Gastroesophageal sphincter (tissue), 4 donors: ENCODE results near the gene CXXC5. TPM values are rescaled to one million over a fixed set of nuclear protein-coding genes. Genes with fewer than 3 reads are reported as not detected.

ENCODE experiments used
- ATAC-seq: fragments of 150-250 bp; one replicate; pipeline ENCODE4 v1.9.1; 2016; ENCODE audit warnings: mild to moderate bottlenecking, moderate library complexity
- H3K27ac ChIP-seq, 4 donors: fragments of 200-600 bp; sonication (generic) in 3 of 4; 1 replicate in 3 of 4; 2 replicates in 1 of 4; pipeline ENCODE4 v1.5.1; 2016 to 2019
- H3K27me3 ChIP-seq: fragments of 200-600 bp; sonication (generic); one replicate; pipeline ENCODE4 v1.5.1; 2019
- H3K36me3 ChIP-seq, 2 donors: fragments of 200-600 bp; sonication (generic); one replicate each; pipeline ENCODE4 v1.5.1; 2019; ENCODE audit warnings: control low read depth in 1 of 2
- H3K4me1 ChIP-seq, 3 donors: fragments of 200-600 bp; sonication (generic); 1 replicate in 2 of 3; 2 replicates in 1 of 3; pipeline ENCODE4 v1.5.1; 2016 to 2019; ENCODE audit warnings: control low read depth in 2 of 3
- H3K4me3 ChIP-seq, 2 donors: fragments of 200-600 bp; sonication (generic); one replicate each; pipeline ENCODE4 v1.5.1; 2019; ENCODE audit warnings: mild to moderate bottlenecking in 1 of 2, moderate library complexity in 1 of 2
- H3K9me3 ChIP-seq, 3 donors: fragments of 200-600 bp; sonication (generic); one replicate each; pipeline ENCODE4 v1.5.1; 2017 to 2019; ENCODE audit warnings: control low read depth in 2 of 3
- EP300 ChIP-seq: sonication (generic); formaldehyde crosslinking; IDR thresholded peaks from one replicate; pipeline ENCODE4 v1.6.1; 2017; ENCODE audit warnings: antibody characterized with exemption, mild to moderate bottlenecking
- POLR2A ChIP-seq, 2 donors: fragments of 450-650 bp; IDR thresholded peaks; one replicate each; pipeline ENCODE4 v1.6.1; 2017; ENCODE audit warnings: antibody characterized with exemption in 2 of 2, mild to moderate bottlenecking in 2 of 2, moderate library complexity in 1 of 2
- POLR2AphosphoS5 ChIP-seq: sonication (generic); formaldehyde crosslinking; IDR thresholded peaks from one replicate; pipeline ENCODE4 v1.6.1; 2017; ENCODE audit warnings: antibody characterized with exemption
- WGBS, 2 donors: methylation state at CpG; one replicate each; pipeline ENCODE4 v1.1.5; 2018; ENCODE audit warnings: low coverage in 1 of 2; 5-methylcytosine and 5-hydroxymethylcytosine counted together
- total RNA-seq, 4 donors: library from RNA; depleted of rRNA; stranded (reverse); fragments of >200 nt; gene quantifications; one replicate each; pipeline ENCODE4 v1.1.0, GENCODE V29; 2016
- TF ChIP-seq, protein P1 (sequence below), 4 experiments: fragments of 200-600 bp in 2 of 4; fragments of 450-650 bp in 2 of 4; sonication (generic) in 1 of 4; IDR thresholded peaks; one replicate each; pipeline ENCODE4 v1.5.1; 2017 to 2019; ENCODE audit warnings: antibody characterized with exemption in 4 of 4, mild to moderate bottlenecking in 2 of 4, moderate library complexity in 2 of 4

The CXXC5 gene
- total RNA-seq, 4 donors from 2014 or later, result 30.0 to 50.7 (median 35.1) TPM

- no peak for ATAC-seq
- TF ChIP-seq POLR2AphosphoS5, result no peak
- TF ChIP-seq EP300, result no peak
- TF ChIP-seq POLR2A (IDR thresholded peaks at IDR 0.05), result no peak
- TF ChIP-seq, protein P1, sequence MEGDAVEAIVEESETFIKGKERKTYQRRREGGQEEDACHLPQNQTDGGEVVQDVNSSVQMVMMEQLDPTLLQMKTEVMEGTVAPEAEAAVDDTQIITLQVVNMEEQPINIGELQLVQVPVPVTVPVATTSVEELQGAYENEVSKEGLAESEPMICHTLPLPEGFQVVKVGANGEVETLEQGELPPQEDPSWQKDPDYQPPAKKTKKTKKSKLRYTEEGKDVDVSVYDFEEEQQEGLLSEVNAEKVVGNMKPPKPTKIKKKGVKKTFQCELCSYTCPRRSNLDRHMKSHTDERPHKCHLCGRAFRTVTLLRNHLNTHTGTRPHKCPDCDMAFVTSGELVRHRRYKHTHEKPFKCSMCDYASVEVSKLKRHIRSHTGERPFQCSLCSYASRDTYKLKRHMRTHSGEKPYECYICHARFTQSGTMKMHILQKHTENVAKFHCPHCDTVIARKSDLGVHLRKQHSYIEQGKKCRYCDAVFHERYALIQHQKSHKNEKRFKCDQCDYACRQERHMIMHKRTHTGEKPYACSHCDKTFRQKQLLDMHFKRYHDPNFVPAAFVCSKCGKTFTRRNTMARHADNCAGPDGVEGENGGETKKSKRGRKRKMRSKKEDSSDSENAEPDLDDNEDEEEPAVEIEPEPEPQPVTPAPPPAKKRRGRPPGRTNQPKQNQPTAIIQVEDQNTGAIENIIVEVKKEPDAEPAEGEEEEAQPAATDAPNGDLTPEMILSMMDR (IDR thresholded peaks at IDR 0.05), result no peak
- no peak overlapping the region for H3K27ac ChIP-seq
- no peaks in the 10 kb centered on the region for H3K36me3 ChIP-seq
- 43 to 60% methylated on average over 1 of the region's 1 CpG for WGBS, 2 donors
- H3K4me3 ChIP-seq, result no peak overlapping the region
- H3K27me3 ChIP-seq, result no peaks in the 10 kb centered on the region
- H3K9me3 ChIP-seq, result no peaks in the 10 kb centered on the region
- peaks cover 0 to 60% (median 42%) of the 10 kb centered on the region in 3 donors for H3K4me1 ChIP-seq
Measured at GRCh38 chr5:139694556-139695177, 46.5 kb downstream of the CXXC5 start.

GRCh38 chr5:139695178-139695573, 47.0 kb downstream of the CXXC5 start:
- Histone ChIP-seq H3K27ac (no peak overlapping the region), H3K36me3 (no peaks in the 10 kb centered on the region), H3K4me3 (no peak overlapping the region), H3K27me3 (no peaks in the 10 kb centered on the region), H3K9me3 (no peaks in the 10 kb centered on the region), H3K4me1 (peaks cover 0 to 57% (median 37%) of the 10 kb centered on the region in 3 donors)
- ATAC-seq, result no peak
- WGBS, 2 donors, result 71 to 100% methylated on average over 1 to 2 of the region's 2 CpGs
- TF ChIP-seq EP300 (no peak), POLR2A (IDR thresholded peaks at IDR 0.05) (no peak), POLR2AphosphoS5 (no peak)
- TF ChIP-seq, protein P1 (IDR thresholded peaks at IDR 0.05), result no peak

GRCh38 chr5:139696167-139696893, 48.2 kb downstream of the CXXC5 start:
- Histone ChIP-seq H3K27me3 (no peaks in the 10 kb centered on the region), H3K4me1 (peaks cover 0 to 48% (median 31%) of the 10 kb centered on the region in 3 donors), H3K9me3 (no peaks in the 10 kb centered on the region), H3K36me3 (no peaks in the 10 kb centered on the region), H3K4me3 (peak overlapping the region in 1 of 2 donors; percentile 58), H3K27ac (peak overlapping the region in 3 of 4 donors; percentile 86 to 93 (median 91))
- ATAC-seq, result no peak
- TF ChIP-seq POLR2AphosphoS5, result no peak
- no peak for TF ChIP-seq EP300
- TF ChIP-seq, protein P1 (IDR thresholded peaks at IDR 0.05), result no peak
- TF ChIP-seq POLR2A (IDR thresholded peaks at IDR 0.05), result no peak
- 51 to 73% methylated on average over 10 to 18 of the region's 21 CpGs for WGBS, 2 donors

- H3K9me3 ChIP-seq, result no peaks in the 10 kb centered on the region
- H3K36me3 ChIP-seq, result no peaks in the 10 kb centered on the region
- H3K27me3 ChIP-seq, result no peaks in the 10 kb centered on the region
- peak overlapping the region; percentile 6 to 58 for H3K4me3 ChIP-seq
- peak overlapping the region; percentile 48 to 93 (median 88) for H3K27ac ChIP-seq
- WGBS, 2 donors, result 3% methylated on average over 6 of the region's 55 CpGs; no CpG with 5 or more reads in 1 of the 2 donors
- H3K4me1 ChIP-seq, result peaks cover 0 to 48% (median 31%) of the 10 kb centered on the region in 3 donors
- TF ChIP-seq POLR2A (IDR thresholded peaks at IDR 0.05) (peak in 1 of 2 donors; percentile 16), EP300 (no peak), POLR2AphosphoS5 (peak; percentile 85)
- TF ChIP-seq, protein P1 (IDR thresholded peaks at IDR 0.05), result no peak
- ATAC-seq, result peak; percentile 73
Measured at GRCh38 chr5:139696894-139697658, 48.9 kb downstream of the CXXC5 start.
